Measurements from ENCODE around the gene STOML3. TPM values are rescaled to one million over a fixed set of nuclear protein-coding genes. Genes with fewer than 3 reads are reported as not detected.

Gene STOML3
- total RNA-seq, 1 donor from 2014 or later: not detected

DNA sequence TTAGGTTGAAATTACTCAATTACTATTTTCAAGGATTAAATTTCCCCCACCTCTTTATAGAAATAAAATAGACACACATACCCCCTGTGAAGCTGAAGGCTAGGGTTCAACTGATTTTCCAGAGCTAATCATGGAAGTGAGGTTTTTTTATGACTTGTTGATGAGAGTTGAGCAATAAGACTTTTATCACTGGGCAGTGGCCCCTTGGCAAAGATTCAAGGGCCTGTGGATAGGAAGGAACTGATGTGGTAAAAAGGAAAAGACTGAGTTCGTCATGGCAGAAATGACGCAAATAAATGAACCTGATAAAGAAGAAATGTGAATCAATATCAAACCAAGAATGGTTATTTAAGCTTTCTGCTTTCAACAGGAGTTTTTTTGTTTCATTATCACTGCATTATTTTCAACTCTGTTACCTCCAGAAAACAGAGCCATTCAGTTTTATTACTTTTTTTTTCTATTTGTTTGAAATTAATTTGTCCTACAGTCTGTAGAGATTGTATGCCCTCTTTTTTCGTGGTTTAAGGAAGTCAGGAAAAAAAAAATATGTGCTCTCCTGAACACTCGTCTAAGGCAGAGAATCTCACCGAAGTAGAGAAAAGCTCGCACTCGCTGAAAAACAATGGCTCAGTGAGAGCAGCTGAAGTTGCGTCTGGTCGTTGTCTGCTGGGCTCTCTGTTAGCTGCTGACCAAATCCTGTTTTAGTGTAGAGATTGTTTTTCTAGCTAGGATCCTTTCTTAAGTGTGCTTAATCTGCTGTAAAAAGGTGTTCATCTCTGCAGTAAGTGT lies 38.9 kb downstream of the STOML3 start:
- no peak for FAIRE-seq
- no peak overlapping the region for H3K4me2 ChIP-seq (ENCODE audit: low read length)
- Mint-ChIP-seq H3K9me3 (ENCODE audit: unreplicated experiment) (no peaks in the 10 kb centered on the region), H3K27ac (ENCODE audit: unreplicated experiment) (no peak overlapping the region), H3K27me3 (ENCODE audit: low read depth, unreplicated experiment) (no peaks in the 10 kb centered on the region), H3K36me3 (ENCODE audit: low read depth, unreplicated experiment) (no peaks in the 10 kb centered on the region), H3K4me3 (ENCODE audit: unreplicated experiment) (no peak overlapping the region), H3K4me1 (ENCODE audit: low read depth, unreplicated experiment) (peaks cover 13% of the 10 kb centered on the region)
- DNase-seq (ENCODE audit: low read depth): no peak
- no peaks in the 10 kb centered on the region for H3K9me3 ChIP-seq (ENCODE audit: insufficient read depth, low read depth, low read length)
- TF ChIP-seq EZH2 (IDR thresholded peaks at IDR 0.05; ENCODE audit: insufficient read depth, low read length): no peak
- TF ChIP-seq, protein P1, sequence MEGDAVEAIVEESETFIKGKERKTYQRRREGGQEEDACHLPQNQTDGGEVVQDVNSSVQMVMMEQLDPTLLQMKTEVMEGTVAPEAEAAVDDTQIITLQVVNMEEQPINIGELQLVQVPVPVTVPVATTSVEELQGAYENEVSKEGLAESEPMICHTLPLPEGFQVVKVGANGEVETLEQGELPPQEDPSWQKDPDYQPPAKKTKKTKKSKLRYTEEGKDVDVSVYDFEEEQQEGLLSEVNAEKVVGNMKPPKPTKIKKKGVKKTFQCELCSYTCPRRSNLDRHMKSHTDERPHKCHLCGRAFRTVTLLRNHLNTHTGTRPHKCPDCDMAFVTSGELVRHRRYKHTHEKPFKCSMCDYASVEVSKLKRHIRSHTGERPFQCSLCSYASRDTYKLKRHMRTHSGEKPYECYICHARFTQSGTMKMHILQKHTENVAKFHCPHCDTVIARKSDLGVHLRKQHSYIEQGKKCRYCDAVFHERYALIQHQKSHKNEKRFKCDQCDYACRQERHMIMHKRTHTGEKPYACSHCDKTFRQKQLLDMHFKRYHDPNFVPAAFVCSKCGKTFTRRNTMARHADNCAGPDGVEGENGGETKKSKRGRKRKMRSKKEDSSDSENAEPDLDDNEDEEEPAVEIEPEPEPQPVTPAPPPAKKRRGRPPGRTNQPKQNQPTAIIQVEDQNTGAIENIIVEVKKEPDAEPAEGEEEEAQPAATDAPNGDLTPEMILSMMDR (IDR thresholded peaks at IDR 0.05; ENCODE audit: insufficient read depth, low read depth, low read length): no peak
- H4K20me1 ChIP-seq (ENCODE audit: insufficient read depth, low read length): no peaks in the 10 kb centered on the region
- no peak overlapping the region for H3K27ac ChIP-seq (ENCODE audit: low read depth, low read length)
- no peaks in the 10 kb centered on the region for H3K79me2 ChIP-seq (ENCODE audit: insufficient read depth, low read length)
- H3K4me3 ChIP-seq (ENCODE audit: insufficient read depth, low read depth, low read length): no peak overlapping the region
- no peaks in the 10 kb centered on the region for H3K4me1 ChIP-seq (ENCODE audit: insufficient read depth, low read length)
- H3K9ac ChIP-seq (ENCODE audit: low read length): no peak overlapping the region
- H3K27me3 ChIP-seq (ENCODE audit: insufficient read depth, low read length): no peaks in the 10 kb centered on the region
- no peaks in the 10 kb centered on the region for H3K36me3 ChIP-seq (ENCODE audit: insufficient read depth, low read length)
- H2AFZ ChIP-seq (ENCODE audit: low read depth, low read length): no peak overlapping the region

- no peak for DNase-seq (ENCODE audit: low read depth)
- H3K9me3 Mint-ChIP-seq (ENCODE audit: unreplicated experiment): no peaks in the 10 kb centered on the region
- Histone ChIP-seq H3K4me2 (ENCODE audit: low read length) (no peak overlapping the region), H3K27ac (ENCODE audit: low read depth, low read length) (no peak overlapping the region), H3K4me3 (ENCODE audit: insufficient read depth, low read depth, low read length) (no peak overlapping the region), H2AFZ (ENCODE audit: low read depth, low read length) (no peak overlapping the region), H3K27me3 (ENCODE audit: insufficient read depth, low read length) (no peaks in the 10 kb centered on the region), H3K9ac (ENCODE audit: low read length) (no peak overlapping the region), H3K36me3 (ENCODE audit: insufficient read depth, low read length) (no peaks in the 10 kb centered on the region), H3K9me3 (ENCODE audit: insufficient read depth, low read depth, low read length) (no peaks in the 10 kb centered on the region), H3K4me1 (ENCODE audit: insufficient read depth, low read length) (no peaks in the 10 kb centered on the region), H4K20me1 (ENCODE audit: insufficient read depth, low read length) (no peaks in the 10 kb centered on the region), H3K79me2 (ENCODE audit: insufficient read depth, low read length) (no peaks in the 10 kb centered on the region)
- no peaks in the 10 kb centered on the region for H3K36me3 Mint-ChIP-seq (ENCODE audit: low read depth, unreplicated experiment)
- no peak for TF ChIP-seq EZH2 (IDR thresholded peaks at IDR 0.05; ENCODE audit: insufficient read depth, low read length)
- TF ChIP-seq, protein P1 (IDR thresholded peaks at IDR 0.05; ENCODE audit: insufficient read depth, low read depth, low read length): no peak
- no peak overlapping the region for H3K4me3 Mint-ChIP-seq (ENCODE audit: unreplicated experiment)
- H3K4me1 Mint-ChIP-seq (ENCODE audit: low read depth, unreplicated experiment): peaks cover 13% of the 10 kb centered on the region
- H3K27me3 Mint-ChIP-seq (ENCODE audit: low read depth, unreplicated experiment): no peaks in the 10 kb centered on the region
- no peak overlapping the region for H3K27ac Mint-ChIP-seq (ENCODE audit: unreplicated experiment)
- no peak for FAIRE-seq
These were observed 39.6 kb downstream of the STOML3 start for GRCh38 chr13:38950987-38951386.

- H3K9ac ChIP-seq (ENCODE audit: low read length): no peak overlapping the region
- no peaks in the 10 kb centered on the region for H3K79me2 ChIP-seq (ENCODE audit: insufficient read depth, low read length)
- H3K9me3 ChIP-seq (ENCODE audit: insufficient read depth, low read depth, low read length): no peaks in the 10 kb centered on the region
- Mint-ChIP-seq H3K27me3 (ENCODE audit: low read depth, unreplicated experiment) (no peaks in the 10 kb centered on the region), H3K4me1 (ENCODE audit: low read depth, unreplicated experiment) (peaks cover 10% of the 10 kb centered on the region), H3K27ac (ENCODE audit: unreplicated experiment) (no peak overlapping the region), H3K36me3 (ENCODE audit: low read depth, unreplicated experiment) (no peaks in the 10 kb centered on the region), H3K9me3 (ENCODE audit: unreplicated experiment) (no peaks in the 10 kb centered on the region), H3K4me3 (ENCODE audit: unreplicated experiment) (no peak overlapping the region)
- no peaks in the 10 kb centered on the region for H4K20me1 ChIP-seq (ENCODE audit: insufficient read depth, low read length)
- H3K4me1 ChIP-seq (ENCODE audit: insufficient read depth, low read length): no peaks in the 10 kb centered on the region
- H3K4me2 ChIP-seq (ENCODE audit: low read length): no peak overlapping the region
- H3K27ac ChIP-seq (ENCODE audit: low read depth, low read length): no peak overlapping the region
- no peak overlapping the region for H3K4me3 ChIP-seq (ENCODE audit: insufficient read depth, low read depth, low read length)
- DNase-seq (ENCODE audit: low read depth) (no peak), FAIRE-seq (no peak)
- H2AFZ ChIP-seq (ENCODE audit: low read depth, low read length): no peak overlapping the region
- TF ChIP-seq, protein P1 (IDR thresholded peaks at IDR 0.05; ENCODE audit: insufficient read depth, low read depth, low read length): no peak
- no peak for TF ChIP-seq EZH2 (IDR thresholded peaks at IDR 0.05; ENCODE audit: insufficient read depth, low read length)
- no peaks in the 10 kb centered on the region for H3K36me3 ChIP-seq (ENCODE audit: insufficient read depth, low read length)
- no peaks in the 10 kb centered on the region for H3K27me3 ChIP-seq (ENCODE audit: insufficient read depth, low read length)
These were observed 43.6 kb downstream of the STOML3 start for GRCh38 chr13:38947054-38947453.
